T follicular helper cell (primary cell): ENCODE data around the gene VAX1.

Experiments
- DNase-seq: peaks from one replicate; pipeline ENCODE4 v3.0.0-alpha.2; 2020; ENCODE audit warnings: low read depth

Gene VAX1

GRCh38 chr10:117164592-117165537, 26.8 kb upstream of the VAX1 start:
- DNase-seq, result no peak

DNA sequence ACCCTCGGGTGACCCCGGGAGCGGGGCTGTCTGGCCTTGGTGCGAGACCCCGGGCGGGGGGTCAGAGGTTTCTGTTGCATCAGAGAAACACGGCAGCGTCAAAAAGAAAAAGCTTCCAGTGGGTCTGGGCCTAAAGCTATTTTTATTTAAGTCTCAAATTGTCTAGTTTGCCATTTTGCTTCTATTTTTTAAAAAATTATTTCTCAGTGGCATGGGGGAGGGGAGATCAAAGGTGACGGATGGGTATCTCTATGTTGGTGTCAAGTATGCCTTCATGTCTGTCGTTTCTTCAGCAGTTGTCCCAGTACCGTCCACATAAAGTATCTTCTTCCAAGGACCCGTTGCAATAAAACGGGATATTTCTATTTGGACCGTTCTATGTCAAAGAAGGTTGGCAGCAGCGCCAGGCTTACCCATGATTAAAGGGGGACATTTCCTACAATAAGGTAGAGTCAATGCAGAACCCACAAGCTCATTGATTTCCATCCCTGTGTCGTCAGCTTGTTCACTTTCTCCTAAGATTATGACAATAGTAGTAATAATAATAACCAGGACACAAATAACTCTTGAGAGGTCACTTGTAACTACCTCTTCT, 26.0 kb upstream of the VAX1 start:
- DNase-seq, result no peak

DNA sequence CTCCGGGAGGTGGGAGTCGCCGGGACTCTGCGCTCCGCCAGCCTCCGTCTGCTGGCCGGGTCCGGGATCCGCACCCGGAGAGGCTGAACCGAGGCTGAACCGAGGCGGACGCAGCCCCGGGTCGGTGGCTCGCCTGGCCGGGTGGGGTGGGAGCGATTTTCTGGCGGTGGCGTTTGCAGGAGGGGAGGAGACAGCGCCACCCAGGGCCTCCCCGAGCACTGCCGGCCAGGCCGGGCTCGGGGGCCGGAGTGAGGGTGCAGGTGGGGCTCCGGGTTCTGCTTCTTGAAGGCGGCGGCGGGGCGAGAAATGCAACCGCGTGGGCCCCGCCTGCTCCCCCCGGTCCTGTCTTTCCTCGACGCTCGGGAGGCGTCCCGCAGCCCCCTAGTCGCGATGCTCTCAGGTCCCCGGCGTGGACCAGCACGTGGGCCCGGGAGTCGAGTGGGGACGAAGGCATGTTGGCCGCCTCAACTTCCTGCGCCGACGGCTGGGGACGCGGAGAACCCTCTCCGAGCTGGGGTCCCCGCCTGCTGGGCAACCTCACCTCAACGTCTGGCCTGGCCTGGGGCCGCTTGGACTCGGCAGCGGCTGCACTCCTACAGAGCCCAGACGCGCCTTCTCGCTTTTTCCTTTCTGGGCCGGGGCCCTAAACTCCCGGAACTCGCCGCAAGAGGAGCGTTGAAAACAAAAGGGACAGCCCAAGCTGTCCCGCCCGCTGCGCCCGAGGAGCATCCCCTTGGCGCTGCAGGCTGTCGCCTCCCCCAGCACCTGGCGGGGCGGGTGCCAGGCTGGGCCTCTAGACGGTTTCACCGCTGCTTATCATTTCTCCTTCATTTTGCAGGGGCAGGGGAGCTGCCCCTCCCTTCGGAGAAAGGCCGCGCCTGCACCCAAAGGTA, 25.2 kb upstream of the VAX1 start:
- DNase-seq, result no peak

DNA sequence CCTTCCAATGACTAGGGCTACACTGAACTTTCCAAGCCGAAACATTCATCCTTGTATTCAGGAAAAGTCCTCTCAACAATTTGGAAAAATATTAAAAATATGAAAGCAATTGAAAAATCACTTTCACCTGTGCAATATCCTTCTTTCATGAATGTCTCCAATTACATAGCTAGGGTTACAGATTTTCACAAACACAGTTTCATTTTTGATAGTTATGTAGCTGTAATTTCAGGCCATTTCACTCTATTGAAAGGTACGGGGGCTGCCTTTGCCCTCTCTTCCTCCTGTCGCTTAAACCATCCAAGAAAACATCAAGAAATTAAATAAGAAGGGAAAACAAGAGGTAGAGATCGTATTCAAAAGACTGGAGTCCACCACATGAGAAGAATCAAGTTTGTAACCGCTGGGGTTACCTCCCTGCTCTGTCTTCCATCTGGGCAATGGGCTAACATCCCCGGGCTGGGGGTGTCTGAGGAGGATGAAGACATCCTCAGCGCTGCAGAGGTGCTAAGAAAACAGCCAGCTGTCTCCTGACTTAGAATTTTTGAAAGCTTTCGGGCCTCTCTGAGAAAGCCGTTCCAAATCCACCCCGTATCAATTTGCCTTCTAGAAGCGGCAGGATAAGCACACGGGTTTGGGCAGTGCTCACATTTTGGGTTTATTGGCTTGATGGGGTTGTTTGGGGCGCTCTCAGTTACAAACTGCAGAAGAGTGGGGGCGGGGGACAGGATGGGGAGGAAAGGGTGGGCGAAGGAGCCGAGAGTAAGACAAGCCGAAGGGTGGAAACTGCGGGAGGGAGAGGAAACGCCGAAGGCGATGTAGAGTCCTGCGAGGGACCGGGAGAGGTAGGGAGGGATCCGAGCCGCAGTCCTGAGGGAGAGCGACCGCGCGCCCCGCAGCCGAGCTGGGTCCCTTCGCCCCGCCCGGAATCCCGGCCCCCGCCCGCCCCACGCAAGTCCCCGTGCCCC, 24.3 kb upstream of the VAX1 start:
- no peak for DNase-seq

DNA sequence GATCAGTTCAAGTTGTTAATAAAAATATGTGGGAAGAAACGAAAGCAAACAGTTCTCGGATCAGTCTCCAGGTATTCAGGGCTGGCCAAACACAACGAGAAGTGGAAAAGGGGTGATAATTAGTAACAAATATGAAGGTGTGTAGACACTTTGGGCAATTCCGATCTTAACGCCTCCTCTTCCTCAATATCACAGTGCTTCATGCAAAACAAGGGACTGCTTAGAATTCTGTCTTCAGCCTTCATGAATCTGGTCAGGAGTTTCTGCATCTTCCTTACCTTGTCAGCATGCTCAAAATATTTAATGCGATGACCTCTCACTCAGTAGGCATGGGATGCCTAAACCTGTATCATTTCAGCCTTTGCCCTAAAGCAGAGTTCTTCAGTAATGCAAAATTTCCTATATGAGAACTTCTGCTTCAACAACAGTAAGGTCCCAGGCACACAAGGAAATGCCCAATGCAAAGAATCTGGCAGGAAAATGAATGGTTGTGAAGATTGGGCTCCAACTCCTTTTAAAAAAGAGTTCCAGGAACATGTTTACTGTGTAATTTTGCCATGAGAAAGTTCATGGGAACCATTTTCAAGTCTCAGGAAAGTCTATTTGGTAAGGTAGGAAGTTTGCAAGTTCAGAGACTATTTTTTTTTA, 23.4 kb upstream of the VAX1 start:
- no peak for DNase-seq

GRCh38 chr10:117160567-117160966, 22.5 kb upstream of the VAX1 start:
- DNase-seq, result no peak

- DNase-seq, result no peak
These were observed 21.3 kb upstream of the VAX1 start for GRCh38 chr10:117159390-117159789.

- no peak for DNase-seq
These were observed 20.2 kb upstream of the VAX1 start for GRCh38 chr10:117158297-117158696.

GRCh38 chr10:117152668-117153067, 14.6 kb upstream of the VAX1 start:
- no peak for DNase-seq

GRCh38 chr10:117148284-117148683, 10.2 kb upstream of the VAX1 start:
- DNase-seq, result no peak

- no peak for DNase-seq
These were observed 6.9 kb upstream of the VAX1 start for GRCh38 chr10:117145019-117145418.

DNA sequence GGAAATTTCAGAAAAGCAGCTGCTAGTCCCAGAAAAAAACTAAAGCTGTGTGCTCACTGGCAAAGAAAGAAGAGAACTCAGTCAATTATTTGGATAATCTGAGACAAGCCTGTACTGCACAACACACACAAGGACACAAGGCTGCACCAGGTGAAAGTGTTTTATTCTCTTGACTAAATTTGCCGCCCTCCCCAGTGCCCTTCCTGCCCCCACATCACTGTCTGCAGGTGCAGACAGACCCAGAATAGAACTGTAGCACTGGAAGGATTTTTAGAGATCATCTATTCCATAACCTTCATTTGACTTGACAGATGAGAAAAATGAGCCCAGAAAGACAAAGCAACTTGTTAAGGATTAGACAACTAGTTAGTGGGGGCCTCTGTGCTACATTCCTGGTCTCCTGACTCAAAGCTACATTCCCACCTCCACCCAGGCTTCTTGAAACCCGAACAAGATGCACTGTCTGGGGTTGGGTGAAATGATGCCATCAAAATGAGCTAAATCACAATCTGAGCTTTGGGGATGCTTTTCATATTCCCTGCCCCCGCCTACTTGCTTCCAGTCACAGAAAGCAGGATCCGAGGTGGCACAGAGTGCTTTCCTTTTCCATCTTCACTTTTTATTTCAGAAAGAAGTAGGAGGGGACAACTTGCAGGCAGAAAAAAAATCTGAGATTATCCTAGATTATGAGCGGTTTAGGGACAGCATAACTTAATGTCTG, 5.2 kb upstream of the VAX1 start:
- DNase-seq, result no peak

DNA sequence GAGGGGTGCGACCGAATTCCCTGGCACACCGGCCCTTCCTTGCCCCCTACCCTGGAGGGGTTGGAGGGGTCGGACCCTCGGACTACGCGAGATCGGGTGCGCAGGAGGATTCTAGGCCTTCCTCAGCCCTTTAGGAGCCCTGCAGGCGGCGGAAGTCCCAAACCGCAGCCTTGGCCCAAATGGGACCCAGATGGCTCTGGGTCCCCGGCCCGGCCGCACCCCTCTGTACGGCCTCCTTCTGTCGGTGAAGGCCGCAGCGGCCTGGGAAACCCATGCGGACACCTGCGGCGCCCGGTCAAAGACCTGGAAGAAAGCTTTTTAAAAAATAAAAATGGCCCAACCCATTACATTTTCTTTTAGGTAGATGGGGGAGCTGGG, 2.4 kb upstream of the VAX1 start:
- no peak for DNase-seq

GRCh38 chr10:117139581-117140524, 1.8 kb upstream of the VAX1 start:
- DNase-seq, result no peak

DNA sequence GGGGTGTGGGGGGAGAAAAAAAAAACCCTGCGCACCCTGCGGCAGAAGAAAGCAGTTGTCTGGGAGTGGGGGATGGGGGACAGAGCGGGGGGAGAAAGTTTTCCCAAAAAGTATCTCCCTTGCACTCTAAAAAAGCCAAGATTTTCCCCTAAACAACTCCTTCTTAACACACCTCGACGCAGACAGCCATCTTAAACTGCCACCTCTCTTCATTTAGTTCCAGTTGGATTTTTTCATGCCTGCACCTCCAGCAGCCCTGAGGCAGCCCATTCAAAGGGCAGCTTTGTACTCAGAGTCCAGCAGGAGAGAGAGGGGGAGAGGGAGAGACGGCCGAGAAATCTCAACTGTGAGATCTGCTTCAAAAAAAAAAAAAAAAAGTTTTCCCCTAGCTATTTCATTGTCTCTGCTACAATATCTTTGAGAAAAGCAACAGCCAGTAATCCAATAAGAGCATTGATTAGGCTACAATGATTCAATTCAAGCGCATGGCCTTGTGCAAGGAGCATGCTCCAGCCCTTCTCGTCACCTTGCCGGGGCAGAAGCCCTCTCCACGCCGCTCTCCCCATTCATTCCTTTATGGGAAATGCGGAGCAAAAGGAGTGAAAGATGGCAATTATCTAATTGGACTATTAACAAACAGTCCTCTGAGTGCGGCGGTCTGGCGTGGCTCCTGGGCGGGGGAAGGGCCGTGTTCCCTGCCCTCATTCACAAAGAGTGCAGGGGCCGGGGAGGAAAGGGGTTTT, 939 bp upstream of the VAX1 start:
- DNase-seq, result no peak

- no peak for DNase-seq
These were observed 799 bp downstream of the VAX1 start for GRCh38 chr10:117137031-117137910.

DNA sequence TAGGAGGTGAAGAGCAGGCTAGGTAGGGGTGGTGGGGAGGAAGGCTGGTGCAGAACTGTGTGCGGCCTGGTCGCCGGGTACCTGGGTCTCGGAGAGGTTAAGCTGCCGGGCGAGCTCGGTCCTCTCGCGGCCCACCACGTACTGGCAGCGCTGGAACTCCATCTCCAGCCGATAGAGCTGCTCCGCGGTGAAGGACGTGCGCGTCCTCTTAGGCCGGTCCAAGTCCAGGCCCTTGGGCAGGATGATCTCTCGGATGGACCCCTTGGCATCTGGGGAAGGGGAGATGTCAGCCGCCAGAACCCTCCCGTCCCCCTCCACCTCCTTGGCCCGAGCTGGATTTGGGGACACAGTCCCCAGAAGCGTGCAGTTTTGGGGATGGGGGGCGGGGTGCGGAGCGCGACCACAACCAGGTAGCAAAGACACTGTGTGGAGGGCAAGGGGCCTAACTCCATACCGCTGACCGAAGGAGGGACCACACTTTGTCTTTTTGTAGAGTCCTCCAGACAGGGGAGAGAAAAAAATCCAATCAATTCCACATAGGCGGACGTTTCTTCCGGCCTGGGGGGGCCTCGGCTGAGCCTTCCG, 1.6 kb downstream of the VAX1 start:
- no peak for DNase-seq
